H54 (cell line): ENCODE data around the gene CTSZ.

ENCODE experiments used
- DNase-seq: peaks from one replicate; pipeline ENCODE4 v3.0.0; 2011; ENCODE audit warnings: low spot score, mixed read lengths; ENCODE audit not compliant: insufficient read length
- FAIRE-seq: peaks from 3 replicates; lab custom pipeline; 2011; peaks lifted over from hg19 to GRCh38; lab: Jason Lieb, UNC
- POLR2A ChIP-seq: IDR thresholded peaks from 2 replicates; pipeline ENCODE4 v1.6.1; 2011; ENCODE audit warnings: low read depth, mild to moderate bottlenecking, low read length

The CTSZ gene

DNA sequence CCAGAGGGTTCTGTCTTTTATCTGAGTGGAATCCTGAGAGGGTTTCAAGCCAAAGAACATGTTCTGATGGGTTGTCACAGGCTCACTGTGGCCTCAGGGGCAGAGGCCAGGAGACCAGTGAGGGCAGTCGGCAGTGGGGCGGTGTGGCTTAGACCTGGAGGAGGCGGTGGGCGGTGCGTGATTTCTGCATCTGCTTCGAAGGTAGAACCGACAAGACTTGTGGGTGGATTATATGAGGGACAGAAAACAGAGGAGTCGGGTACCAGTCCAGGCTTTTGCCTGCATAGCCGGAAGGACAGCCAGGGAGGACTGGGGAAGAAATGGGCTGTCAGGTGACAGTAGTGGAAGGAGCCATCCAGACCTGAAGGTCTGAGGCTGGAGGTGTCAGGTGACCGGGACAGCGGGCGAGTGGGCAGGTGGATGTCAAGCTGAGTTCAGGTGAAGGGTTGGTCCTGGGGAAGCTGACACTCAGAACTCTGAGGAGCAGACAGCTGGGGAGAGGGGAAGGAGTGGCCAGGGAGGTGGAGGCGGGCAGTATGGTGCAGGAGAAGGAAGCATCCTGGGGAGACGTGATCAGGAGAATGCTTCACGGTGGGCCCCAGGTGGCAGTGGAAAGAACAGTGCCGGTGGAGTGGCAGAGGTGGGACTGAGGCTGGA is 3.1 kb downstream of the CTSZ start:
- TF ChIP-seq POLR2A, result no peak
- DNase-seq (no peak), FAIRE-seq (no peak)

DNA sequence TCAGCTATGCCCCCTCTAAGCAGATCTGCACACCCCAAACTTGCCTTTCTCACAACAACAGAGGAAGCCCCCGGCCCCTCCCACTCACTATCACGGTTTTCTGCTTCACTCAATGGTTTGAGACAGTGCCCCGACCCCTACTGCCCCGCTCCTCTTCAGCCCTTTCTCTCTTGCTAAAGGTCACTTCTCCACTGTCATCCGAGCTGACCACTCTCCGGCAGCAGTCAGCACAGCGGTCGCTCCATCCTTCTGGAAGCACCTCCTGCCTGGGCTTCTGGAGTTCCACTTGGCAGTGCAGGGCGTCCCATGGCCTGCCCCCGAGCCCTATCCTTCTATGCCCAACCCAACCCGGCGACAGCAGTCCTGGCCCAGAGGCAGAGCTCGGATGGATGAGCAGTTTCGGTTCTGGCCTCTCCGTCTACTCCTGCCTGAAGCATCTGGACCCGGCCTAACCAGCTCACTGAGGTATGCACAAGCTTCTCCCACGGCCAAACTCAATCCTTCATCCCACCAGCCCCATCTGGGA is 4.1 kb downstream of the CTSZ start:
- no peak for TF ChIP-seq POLR2A
- no peak for DNase-seq
- no peak for FAIRE-seq

- no peak for TF ChIP-seq POLR2A
- FAIRE-seq (no peak), DNase-seq (no peak)
Observed at GRCh38 chr20:59002388-59002787, 4.7 kb downstream of the CTSZ start.

DNA sequence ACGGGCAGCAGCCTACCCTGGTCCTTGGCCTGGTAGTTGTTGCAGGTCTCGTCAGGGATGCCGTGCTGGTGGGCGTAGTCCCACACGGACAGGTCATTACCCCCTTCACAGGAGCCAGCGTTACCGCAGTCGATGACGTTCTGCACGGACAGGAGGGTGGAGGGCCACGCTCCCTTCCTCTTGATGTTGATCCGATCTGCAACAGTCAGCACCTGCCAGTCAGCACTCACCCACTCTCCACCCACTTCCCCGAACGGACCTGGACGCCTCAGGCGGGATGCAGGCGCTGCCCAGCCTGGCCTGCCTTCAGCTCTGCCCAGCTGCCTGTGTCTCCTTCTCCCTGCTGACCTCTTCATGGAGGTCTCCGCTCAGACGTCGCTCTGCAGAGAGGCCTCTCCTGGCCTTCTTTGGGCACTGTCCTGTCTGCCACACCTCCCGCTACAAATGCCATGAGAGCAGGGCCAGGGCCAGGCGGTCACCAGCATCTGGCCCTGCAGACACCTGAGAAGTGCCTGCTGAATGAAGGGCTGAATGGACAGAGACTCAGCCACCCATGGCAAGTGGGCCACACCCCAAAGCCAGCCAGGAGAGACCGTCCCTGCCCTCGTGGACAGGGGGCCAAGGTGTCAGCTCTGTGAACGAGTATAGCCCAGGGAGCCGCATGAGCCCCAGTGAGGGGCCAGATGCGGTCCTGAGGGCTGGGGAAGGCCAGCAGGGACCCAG is 5.4 kb downstream of the CTSZ start:
- no peak for TF ChIP-seq POLR2A
- FAIRE-seq, result no peak
- DNase-seq, result no peak

- FAIRE-seq, result no peak
- TF ChIP-seq POLR2A, result no peak
- DNase-seq, result no peak
Observed at GRCh38 chr20:59001068-59001448, 6.0 kb downstream of the CTSZ start.

- no peak for FAIRE-seq
- no peak for DNase-seq
- TF ChIP-seq POLR2A, result no peak
Observed at GRCh38 chr20:59000326-59000725, 6.7 kb downstream of the CTSZ start.

DNA sequence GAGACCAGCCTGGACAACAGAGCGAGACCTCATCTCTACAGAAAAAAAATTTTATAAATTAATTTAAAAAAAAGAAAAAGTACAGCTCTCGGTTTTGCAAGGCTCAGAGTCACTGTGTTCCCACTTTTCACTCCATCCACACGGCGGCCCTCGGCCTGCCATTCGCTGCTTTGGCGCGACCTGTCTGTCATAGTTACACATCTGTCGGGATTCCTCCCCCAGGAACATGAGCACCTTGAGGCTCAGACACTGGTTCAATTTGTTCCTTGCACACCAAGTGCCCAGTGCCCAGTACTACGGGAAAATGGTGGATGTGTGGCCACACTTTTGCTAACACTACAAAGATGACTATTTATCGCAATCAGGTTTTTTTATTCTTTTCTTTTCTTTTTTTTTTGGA is 8.4 kb downstream of the CTSZ start:
- no peak for TF ChIP-seq POLR2A
- DNase-seq (no peak), FAIRE-seq (no peak)

DNA sequence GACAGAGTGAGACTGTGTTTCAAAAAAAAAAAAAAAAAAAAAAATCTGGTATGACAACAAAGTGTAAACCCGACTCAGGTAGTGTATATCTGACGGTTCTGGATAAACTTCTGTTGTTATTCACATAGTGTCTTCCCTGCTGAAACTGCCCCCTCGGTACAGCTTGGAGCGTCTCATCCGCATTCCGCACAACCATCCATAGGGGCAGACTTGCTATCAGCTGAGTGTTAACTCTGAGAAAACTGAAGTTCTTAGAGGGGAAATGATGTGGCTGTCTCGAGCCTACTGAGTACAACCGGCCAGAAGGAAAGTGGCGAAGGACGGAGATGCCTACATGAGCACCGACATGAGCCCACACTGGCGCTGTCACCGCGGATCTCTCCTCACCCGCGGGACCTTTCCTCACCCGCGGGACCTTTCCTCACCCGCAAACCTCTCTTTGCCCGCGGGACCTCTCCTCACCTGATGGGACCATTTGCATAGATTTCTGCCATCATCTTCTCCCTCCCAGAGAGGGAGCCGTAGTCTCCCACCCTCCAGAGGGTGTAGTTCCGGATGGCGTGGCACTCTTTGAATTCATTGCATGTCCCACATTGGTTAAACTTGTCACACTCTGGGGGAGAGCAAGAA is 9.8 kb downstream of the CTSZ start:
- TF ChIP-seq POLR2A, result no peak
- DNase-seq (no peak), FAIRE-seq (no peak)

- DNase-seq (no peak), FAIRE-seq (no peak)
- no peak for TF ChIP-seq POLR2A
Observed at GRCh38 chr20:58996226-58996611, 10.8 kb downstream of the CTSZ start.

GRCh38 chr20:58995461-58996225 is 11.4 kb downstream of the CTSZ start:
- TF ChIP-seq POLR2A, result no peak
- DNase-seq, result no peak
- FAIRE-seq, result no peak

DNA sequence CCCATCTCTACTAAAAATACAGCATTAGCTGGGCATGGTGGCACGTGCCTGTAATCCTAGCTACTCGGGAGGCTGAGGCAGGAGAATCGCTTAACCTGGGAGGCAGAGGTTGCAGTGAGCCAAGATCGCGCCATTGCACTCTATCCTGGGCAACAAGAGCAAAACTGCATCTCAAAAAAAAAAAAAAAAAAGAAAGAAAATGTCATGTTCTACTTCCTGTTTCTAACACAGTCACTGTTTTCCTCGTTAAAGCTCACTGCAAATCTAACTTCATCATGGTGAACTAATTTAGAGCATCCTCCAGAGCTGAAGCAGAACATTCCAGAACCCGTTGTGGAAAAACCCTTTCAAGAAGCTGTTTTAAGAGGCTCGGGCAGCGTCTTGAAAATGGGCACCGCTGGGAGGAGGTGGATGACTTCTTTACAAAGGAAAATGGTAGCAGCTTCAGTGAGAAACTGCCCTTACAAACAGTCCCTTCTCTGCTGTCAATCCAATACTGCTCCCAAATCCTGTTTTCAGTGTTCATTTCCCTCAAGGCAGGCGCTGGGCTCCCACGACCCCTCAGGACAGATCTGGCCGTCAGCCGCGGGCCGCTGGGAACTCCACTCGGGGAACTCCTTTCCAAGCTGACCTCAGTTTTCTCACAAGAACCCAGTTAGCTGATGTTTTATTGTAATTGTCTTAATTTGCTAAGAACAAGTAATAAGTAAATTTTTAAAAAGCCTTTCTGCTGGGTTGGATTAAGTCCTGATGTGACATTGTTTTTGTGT is 12.5 kb downstream of the CTSZ start:
- DNase-seq (no peak), FAIRE-seq (no peak)
- TF ChIP-seq POLR2A, result no peak

DNA sequence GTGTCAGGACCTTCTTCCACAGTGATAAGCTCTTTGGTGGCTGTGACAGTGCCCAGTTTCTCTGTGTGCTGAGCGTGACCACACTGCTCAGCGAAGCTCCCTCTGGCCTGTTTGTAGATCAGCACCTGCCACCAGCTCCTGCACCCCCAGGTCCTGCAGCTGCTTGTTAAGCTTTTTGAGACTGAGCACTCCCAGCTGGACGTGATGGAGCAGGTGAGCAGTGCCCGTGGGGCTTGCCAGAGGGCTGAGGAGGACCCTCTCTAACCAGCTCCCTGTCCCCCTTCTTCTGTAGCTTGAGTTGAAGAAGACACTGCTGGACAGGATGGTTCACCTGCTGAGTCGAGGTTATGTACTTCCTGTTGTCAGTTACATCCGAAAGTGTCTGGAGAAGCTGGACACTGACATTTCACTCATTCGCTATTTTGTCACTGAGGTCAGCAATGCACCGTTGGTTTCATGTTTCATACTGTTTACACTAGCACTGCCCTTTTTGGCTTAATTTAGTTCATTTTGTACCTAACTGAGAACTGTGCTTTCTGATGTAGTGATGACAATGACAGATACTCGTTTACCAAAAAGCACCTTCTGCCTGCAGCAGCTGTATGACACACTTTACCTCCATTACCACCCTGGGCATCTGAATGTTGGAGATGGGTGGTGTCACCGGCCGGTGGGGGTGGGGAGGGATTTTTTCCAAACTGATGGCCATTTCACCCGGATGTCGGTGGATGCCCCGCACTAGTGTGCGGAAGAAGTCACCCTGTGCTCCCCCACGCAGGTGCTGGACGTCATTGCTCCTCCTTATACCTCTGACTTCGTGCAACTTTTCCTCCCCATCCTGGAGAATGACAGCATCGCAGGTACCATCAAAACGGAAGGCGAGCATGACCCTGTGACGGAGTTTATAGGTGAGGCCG is 13.5 kb downstream of the CTSZ start:
- no peak for FAIRE-seq
- no peak for DNase-seq
- no peak for TF ChIP-seq POLR2A
